GM12872 (cell line): Measurements from ENCODE around the gene PLAC1.

Source experiments
- TF ChIP-seq, protein P1 (sequence below): IDR thresholded peaks from 3 replicates; pipeline ENCODE4 v1.5.1; 2011; ENCODE audit warnings: low read depth, mild to moderate bottlenecking, low read length, moderate library complexity; ENCODE audit not compliant: insufficient read depth

The PLAC1 gene

DNA sequence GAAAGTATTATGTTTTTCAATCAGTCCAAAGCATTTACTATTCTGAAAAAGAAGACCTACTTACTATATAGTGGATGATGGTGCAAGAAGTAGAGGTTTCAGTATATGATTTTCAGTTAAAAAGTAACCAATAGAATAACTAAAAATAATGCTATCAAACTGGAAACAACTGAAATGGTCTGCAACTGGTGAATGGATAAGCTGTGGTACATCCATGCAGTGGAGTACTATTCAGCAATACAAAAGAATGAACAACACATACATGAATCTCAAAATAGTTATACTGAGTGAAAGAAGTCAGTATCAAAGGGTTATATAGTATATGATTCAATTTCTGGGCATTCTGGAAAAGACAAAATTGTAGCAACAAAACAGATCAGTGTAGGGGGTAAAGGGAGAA lies 55.9 kb downstream of the PLAC1 start:
- TF ChIP-seq, protein P1, sequence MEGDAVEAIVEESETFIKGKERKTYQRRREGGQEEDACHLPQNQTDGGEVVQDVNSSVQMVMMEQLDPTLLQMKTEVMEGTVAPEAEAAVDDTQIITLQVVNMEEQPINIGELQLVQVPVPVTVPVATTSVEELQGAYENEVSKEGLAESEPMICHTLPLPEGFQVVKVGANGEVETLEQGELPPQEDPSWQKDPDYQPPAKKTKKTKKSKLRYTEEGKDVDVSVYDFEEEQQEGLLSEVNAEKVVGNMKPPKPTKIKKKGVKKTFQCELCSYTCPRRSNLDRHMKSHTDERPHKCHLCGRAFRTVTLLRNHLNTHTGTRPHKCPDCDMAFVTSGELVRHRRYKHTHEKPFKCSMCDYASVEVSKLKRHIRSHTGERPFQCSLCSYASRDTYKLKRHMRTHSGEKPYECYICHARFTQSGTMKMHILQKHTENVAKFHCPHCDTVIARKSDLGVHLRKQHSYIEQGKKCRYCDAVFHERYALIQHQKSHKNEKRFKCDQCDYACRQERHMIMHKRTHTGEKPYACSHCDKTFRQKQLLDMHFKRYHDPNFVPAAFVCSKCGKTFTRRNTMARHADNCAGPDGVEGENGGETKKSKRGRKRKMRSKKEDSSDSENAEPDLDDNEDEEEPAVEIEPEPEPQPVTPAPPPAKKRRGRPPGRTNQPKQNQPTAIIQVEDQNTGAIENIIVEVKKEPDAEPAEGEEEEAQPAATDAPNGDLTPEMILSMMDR, result no peak

DNA sequence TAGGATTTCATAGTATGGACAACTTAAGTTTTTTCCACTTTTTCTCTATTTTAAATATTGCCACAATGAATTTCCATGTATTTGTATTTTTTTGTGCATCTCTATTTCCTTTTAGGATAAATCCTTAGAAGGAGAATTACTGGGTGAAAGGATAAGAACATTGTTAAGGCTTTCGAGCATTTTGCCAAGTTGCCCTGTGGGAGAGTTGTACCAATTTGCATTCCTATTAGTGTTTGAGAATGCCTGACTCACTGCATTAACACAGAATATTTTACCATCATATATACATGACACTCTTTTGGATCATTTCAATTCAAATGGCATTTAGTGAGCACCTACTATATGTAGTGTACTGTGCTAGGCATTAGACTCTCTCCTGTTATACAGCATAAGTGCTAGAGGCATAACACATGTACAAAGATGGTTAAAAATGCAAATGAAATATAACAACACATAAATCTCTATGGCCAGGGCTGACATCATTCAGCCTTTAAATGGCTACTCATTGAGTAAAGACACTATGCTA lies 57.0 kb downstream of the PLAC1 start:
- TF ChIP-seq, protein P1, result no peak

DNA sequence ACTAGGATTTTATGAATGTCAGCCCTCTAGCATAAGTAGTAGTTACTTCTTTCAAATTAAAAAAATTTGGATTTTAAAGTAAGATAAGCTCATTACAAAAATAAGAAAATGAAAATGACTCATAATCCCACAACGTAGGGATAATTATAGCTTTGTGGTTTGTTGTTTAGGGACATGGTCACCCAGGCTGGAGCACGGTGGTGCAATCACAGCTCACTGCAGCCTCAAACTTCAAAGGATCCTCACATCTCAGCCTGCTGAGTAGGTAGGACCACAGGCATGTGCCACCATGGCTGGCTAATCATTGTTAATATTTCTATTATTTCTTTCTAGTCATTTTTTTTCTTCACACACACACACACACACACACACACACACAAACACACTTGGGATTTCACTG lies 57.6 kb downstream of the PLAC1 start:
- TF ChIP-seq, protein P1, result no peak

DNA sequence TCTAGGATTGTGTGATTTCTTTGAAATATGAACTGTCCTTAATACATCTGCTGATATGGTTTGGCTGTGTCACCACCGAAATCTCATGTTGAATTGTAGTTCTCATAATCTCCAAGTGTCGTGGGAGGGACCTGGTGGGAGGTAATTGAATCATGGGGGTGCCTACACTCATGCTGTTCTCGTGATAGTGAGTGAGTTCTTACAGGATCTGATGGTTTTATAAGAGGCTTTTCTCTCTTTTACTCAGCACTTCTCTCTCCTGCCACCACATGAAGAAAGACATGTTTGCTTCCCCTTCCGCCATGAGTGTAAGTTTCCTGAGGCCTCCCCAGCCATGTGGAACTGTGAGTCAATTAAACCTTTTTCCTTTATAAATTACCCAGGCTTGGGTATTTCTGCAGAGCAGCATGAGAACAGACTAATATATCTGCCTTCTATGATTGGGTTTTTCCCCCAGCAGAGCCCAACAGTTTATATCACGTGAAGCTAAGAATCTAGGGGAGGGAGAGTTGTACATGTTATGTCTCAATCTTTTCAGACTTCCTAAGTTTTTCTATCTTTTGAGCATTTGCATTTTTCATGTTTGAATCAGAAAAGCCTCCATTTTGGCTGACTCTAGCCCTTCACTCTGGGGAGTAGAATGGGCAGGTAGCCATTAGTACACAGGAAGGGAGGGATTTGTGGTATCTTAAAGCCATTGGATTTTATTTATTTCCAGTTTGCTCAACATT lies 58.9 kb downstream of the PLAC1 start:
- TF ChIP-seq, protein P1, result no peak

DNA sequence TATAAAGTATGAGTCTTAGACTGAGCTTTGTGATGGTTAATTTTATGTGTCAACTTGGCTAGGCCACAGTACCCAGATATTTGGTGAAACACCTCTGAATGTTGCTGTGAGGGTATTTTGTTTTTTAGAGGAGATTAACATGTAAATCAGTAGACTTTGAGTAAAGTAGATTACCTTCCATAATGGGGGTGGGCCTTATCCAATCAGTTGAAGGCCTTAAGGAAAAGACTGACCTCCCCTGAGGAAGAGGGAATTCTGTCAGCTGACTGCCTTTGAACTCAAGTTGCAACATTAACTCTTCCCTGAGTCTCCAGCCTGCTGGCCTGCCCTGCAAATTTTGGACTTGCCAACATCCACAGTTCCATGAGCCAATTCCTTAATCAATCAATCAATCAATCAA lies 66.0 kb downstream of the PLAC1 start:
- TF ChIP-seq, protein P1, result no peak

DNA sequence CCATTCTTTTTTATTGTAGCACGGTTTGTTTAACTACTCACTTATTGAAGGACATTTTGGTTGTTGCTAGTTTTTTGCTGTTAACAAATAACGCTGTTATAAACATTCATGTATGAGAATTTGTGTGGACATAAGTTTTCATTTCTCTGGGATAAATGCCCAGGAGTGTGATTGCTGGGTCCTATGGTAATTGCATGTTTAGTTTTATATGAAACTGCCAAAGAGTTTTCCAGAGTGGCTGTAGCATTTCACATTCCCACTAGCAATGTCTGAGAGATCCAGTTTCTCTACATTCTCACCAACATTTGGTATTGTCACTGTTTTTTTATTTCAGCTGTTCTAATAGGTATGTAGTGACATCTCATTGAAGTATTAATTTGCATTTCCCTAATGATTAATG lies 66.8 kb downstream of the PLAC1 start:
- TF ChIP-seq, protein P1, result no peak

DNA sequence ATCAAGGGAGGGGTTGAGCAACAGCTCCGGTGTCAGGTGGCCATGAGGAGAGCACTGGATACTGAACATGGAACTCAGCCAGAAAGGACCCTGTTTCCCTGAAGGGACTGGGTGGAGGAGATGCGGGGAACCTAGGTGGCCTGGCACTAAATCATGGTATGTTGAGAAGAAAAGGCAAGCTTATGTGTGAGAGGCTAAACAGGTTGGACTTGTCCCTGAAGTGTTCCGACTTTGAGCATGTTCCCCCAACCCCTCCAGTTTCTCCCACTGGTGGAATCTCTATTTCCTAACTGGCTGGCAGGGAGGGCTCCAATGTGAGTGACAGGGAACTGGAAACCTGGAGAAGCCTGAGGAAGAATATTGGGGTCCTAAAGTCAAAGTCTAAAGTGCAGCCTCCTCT lies 69.5 kb downstream of the PLAC1 start:
- TF ChIP-seq, protein P1, result no peak

DNA sequence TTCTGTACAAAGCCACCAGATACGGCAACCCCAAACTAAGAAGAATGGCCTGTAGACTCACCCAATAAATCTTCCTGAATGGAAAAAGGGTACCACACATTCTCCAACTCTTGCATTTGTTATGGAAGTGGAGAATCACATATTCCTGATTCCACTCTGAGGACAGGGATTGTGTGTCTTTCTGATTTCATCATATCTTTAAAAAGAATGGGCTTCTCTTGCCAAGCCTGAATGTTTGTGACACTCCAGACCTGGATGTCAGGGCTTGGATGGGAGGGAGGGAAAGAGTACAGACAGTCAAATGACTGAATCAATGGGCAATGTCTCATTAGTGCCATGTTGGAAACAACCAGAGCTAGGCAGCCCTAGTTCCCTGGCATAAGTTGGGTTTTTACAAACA lies 77.4 kb downstream of the PLAC1 start:
- TF ChIP-seq, protein P1, result no peak
